Fibroblast of villous mesenchyme (primary cell): ENCODE data around the gene PCNX2. TPM values are rescaled to one million over a fixed set of nuclear protein-coding genes. Genes with fewer than 3 reads are reported as not detected.

ENCODE experiments used
- DNase-seq: peaks from one replicate; pipeline ENCODE4 v3.0.0-alpha.2; 2010; ENCODE audit warnings: low read depth
- H3K4me3 ChIP-seq: 2 replicates; pipeline ENCODE4 v1.5.1; 2011; ENCODE audit warnings: low read depth, mild to moderate bottlenecking, low read length
- total RNA-seq: library from RNA; depleted of rRNA; stranded (reverse); fragments of >200 nt; gene quantifications from 2 replicates; pipeline ENCODE4 v1.2.3, GENCODE V29; 2012
- TF ChIP-seq, protein P1 (sequence below): IDR thresholded peaks from 2 replicates; pipeline ENCODE4 v1.5.1; 2012; ENCODE audit warnings: low read depth, mild to moderate bottlenecking, low read length; ENCODE audit not compliant: insufficient read depth

The PCNX2 gene
- total RNA-seq, 1 donor = 38.4 TPM

DNA sequence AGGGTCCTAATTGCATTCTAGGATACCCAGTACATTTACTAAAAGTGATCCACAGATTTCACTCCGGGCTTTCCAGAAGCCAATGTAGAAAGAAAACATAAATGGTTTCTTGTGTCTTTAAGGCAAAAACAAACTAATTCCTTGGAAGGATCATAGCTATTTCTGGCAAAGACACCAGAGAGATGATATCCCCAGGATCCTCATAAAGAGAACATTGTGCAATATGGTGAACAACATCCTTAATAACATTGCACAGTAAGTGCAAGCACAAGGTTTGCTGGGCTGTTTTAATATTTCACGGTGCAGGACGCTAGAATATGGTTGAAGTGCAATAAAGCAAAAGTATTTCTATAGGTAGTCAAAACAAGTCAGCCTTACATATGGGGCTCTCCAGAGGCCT is 262.2 kb downstream of the PCNX2 start:
- peak; percentile 86 for DNase-seq
- TF ChIP-seq, protein P1, sequence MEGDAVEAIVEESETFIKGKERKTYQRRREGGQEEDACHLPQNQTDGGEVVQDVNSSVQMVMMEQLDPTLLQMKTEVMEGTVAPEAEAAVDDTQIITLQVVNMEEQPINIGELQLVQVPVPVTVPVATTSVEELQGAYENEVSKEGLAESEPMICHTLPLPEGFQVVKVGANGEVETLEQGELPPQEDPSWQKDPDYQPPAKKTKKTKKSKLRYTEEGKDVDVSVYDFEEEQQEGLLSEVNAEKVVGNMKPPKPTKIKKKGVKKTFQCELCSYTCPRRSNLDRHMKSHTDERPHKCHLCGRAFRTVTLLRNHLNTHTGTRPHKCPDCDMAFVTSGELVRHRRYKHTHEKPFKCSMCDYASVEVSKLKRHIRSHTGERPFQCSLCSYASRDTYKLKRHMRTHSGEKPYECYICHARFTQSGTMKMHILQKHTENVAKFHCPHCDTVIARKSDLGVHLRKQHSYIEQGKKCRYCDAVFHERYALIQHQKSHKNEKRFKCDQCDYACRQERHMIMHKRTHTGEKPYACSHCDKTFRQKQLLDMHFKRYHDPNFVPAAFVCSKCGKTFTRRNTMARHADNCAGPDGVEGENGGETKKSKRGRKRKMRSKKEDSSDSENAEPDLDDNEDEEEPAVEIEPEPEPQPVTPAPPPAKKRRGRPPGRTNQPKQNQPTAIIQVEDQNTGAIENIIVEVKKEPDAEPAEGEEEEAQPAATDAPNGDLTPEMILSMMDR = no peak
- no peak overlapping the region for H3K4me3 ChIP-seq

DNA sequence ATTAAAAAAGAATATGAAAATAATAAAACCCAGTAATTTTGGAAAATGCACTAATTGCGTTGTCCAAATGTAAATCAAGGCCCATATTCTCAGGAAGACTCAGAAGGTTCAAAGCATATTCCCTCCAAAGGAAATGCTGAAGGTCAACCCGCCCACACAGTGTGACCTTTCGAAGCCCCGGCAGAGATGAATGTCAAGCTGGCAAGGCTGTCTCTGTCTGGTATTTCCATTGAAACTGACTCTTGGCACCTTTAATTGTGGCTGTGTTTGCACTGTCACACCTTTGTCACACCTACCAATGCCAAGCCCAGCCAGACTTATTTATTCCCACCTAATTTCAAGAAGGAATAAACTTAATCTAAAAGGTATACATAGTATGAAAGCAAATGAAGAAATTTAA is 262.6 kb downstream of the PCNX2 start:
- DNase-seq = no peak
- no peak overlapping the region for H3K4me3 ChIP-seq
- TF ChIP-seq, protein P1 = no peak

DNA sequence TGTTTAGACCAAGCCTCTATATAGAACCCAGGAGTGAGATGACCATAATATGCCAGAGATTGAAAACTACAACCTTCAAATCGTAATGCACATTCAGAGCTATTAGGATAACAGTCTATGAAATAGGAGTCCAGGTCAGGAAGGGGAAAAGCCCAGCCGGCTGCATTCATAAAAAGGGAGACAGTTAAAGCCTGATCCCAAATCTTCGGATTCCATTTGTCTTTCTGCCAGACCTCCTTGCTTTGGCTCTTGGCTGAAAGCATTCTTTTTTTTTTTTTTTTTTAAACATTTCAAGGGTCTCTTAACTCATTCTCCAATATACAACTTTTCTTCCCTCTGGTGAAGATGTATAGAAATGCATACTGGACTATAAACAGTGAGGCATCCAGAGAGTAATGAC is 264.0 kb downstream of the PCNX2 start:
- H3K4me3 ChIP-seq = no peak overlapping the region
- TF ChIP-seq, protein P1 = no peak
- no peak for DNase-seq

DNA sequence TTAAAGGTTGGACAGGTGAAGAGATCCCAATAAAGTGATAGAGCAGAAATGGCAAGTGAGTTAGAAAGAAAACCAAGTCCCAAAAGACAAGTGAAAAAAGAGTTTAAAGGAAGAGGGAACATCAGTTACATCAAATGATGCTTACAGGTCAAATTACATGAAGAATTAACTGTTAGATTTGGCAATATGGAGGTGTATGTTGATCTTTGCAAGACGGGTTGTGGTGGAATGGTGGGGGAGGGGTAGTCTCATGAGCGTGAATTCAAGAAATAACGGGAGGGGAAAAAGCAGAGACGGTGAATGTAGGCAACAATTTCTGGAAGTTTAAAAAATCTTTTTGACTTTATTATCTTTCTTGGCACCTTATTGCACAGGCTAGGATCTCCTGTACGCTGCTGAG is 268.5 kb downstream of the PCNX2 start:
- DNase-seq = no peak
- TF ChIP-seq, protein P1 = no peak
- no peak overlapping the region for H3K4me3 ChIP-seq

DNA sequence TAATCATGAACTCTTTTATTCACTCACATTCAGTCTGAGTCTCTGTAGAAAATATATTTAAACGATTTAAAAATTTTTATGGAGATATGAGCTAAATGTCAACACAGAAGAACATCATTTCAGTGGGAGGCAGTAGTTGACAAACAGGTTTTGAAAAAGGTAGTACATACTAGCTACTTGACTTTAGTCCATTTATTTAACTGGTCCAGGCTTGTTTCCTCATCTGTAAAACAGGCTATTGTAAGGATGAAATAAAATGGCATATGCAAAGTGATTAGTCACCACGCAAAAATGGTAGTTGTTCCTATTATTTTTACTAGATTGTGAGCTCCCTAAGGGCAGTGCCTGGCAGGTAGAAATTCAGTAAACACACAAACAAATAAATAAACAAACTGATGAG is 270.0 kb downstream of the PCNX2 start:
- TF ChIP-seq, protein P1 = no peak
- H3K4me3 ChIP-seq = no peak overlapping the region
- DNase-seq = no peak

DNA sequence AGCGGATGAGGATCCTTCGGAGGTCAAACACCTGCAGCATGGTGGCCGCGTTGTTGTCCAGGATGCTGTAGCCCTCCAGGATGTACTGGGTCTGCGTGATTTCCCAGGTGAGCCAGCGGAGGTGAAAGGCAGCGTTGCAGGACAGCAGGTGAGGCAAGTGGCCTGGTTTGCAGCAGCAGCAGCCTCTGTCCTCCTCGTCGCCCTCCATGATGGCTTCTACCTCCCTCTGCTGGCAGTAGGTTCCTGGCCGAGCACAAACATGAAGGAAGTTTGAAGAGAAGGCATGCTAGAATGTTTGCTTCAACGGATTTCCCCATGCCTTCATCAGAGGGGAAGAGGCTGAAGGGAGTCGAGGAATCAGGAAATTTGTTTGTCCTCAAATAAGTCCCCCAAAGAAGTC is 270.4 kb downstream of the PCNX2 start:
- H3K4me3 ChIP-seq = no peak overlapping the region
- DNase-seq = peak; percentile 39
- TF ChIP-seq, protein P1 = peak; percentile 62

DNA sequence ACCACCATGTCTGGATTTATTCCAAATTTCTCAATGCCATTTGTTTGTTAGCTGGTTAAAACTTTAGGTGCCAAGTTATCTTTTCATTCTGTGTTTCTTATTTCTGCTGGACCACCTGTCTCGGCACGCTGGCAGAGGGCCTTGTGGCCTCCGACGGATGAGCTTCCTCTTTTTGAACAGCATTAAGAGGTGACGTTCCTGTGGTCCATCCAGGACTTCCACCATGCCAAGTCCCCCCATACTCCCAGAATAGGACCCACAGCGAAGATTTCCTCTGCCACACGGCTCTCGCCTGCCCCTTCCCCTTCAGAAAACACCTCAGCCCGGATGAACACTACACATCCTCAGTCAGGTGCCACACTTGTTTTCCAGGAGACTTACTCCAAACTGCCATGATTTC is 271.3 kb downstream of the PCNX2 start:
- no peak overlapping the region for H3K4me3 ChIP-seq
- DNase-seq = no peak
- TF ChIP-seq, protein P1 = no peak
